HG03378 (cell line): Measurements from ENCODE around the gene GOLGA8K.
"Not testable (repeated sequence)": the region's sequence is repeated elsewhere in the genome, so short reads cannot be mapped to it uniquely, and the experiment has no call there.

Experiments used
- ATAC-seq: cut with Tn5 transposase; IDR thresholded peaks from one replicate; pipeline ENCODE4 v1.9.1; 2021; ENCODE audit warnings: mild to moderate bottlenecking, moderate library complexity; ENCODE audit not compliant: unreplicated experiment

Gene GOLGA8K, protein sequence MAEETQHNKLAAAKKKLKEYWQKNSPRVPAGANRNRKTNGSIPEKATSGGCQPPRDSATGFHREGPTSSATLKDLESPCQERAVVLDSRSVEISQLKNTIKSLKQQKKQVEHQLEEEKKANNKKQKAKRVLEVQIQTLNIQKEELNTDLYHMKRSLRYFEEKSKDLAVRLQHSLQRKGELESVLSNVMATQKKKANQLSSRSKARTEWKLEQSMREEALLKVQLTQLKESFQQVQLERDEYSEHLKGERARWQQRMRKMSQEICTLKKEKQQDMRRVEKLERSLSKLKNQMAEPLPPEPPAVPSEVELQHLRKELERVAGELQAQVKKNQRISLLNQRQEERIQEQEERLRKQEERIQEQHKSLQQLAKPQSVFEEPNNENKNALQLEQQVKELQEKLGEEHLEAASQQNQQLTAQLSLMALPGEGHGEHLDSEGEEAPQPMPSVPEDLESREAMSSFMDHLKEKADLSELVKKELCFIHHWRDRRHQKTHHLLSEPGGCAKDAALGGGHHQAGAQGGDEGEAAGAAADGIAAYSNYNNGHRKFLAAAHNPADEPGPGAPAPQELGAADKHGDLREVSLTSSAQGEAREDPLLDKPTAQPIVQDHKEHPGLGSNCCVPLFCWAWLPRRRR

GRCh38 chr15:32403192-32403591 is at the start of gene GOLGA8K:
Gene GOLGA8K (minus strand): TSS chr15:32403292. CDS start chr15:32403194, 98 bp downstream.
- not testable (repeated sequence) for ATAC-seq

DNA sequence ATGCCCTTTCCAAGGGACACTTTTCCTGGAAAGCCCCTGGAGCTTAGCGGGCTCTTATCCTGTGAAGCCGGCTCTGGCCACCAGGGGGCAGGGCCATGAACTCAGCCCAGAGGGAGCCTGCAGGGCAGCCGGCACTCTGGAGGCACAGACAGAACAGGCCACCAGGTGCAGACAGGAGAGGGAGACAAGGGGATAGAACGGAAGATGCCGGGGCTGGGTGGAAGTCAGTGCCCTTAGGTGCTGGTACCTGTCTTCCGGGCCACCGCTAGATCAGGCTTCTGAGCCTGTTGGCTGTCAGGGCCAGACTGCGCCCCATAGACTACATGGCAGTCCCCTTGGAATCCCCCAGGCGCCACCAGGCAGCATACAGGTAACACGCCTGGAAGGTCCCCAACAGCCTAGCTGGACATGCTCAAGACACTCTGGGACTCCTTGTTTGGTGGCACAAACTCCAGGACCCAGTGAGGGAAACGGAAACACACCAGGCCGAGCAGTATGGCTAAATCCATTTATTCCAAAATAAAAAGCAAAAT is 37.4 kb upstream of the GOLGA8K start:
- not testable (repeated sequence) for ATAC-seq

GRCh38 chr15:32434102-32434963 is 31.2 kb upstream of the GOLGA8K start:
- not testable (repeated sequence) for ATAC-seq

DNA sequence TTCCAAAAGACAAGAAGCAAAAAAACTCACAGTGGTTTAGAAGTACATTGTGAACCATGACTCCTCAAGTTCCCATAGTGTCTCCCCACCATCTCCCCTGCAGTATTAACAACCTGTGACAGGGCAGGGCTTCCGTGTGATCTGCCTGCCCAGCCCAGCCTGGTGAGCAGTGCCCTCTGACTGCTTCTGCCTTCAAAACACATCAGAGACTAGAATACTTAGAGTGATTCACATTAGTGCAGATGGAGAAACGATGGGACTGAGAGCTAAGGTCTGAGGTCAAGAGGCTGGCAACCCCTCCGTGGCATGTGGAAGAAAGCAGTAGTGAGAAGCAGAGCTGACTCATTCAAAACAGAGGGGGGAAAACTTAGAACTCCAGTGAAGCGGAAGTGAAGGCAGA is 24.5 kb upstream of the GOLGA8K start:
- ATAC-seq, result not testable (repeated sequence)

DNA sequence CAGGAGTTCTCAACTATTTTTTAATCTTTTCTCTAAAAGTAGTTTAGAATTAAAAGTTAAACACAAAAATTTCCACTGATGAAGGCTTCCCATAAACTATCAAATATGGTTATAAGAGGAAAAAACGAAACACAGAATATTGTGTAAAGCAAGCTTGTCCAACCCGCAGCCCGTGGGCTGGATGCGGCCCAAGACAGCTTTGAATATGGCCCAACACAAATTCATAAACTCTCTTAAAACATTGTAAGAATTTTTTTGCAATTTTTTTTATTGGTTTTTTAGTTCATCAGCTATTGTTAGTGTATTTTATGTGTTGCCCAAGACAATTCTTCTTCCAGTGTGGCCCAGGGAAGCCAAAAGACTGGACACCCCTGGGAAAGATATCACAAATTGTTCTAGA is 23.4 kb upstream of the GOLGA8K start:
- not testable (repeated sequence) for ATAC-seq

DNA sequence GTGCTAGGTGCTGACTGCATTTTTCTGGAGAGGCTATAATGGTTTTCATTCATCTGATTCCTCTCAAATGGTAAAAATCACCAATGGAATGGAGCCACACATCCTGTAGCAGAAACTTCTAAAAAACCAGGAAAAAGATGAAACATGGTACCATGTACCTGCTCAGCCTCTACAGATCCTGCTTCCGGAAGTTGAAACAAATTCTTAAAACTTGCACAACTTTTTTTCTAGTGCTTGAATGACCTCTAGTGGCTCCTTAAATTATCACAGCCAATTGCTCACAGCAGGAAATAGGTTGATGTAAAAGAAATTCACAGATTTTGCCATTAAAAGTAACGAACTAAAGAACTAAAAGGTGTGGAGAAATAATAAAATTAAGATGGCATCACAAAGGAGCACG is 4.8 kb upstream of the GOLGA8K start:
- not testable (repeated sequence) for ATAC-seq

DNA sequence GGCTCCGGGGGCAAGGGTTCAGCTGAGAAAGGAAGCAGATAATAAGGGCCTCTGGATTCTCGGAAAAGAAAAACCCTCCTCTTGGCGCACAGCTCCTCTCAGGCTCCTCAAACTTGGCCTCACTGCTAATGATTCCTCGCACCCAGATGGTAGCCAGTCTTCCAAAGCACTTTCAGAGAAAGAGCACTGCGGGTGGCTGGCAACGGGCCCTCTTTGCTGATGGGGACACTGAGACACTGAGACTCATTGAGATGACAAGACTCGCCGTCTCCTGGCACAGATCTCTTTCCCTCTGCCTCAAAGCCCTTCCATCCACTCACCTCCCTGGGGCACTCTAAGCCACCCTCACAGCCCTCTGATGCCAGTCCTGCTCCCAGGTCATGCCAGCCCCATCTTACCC is 6.6 kb downstream of the GOLGA8K start:
- ATAC-seq, result not testable (repeated sequence)

DNA sequence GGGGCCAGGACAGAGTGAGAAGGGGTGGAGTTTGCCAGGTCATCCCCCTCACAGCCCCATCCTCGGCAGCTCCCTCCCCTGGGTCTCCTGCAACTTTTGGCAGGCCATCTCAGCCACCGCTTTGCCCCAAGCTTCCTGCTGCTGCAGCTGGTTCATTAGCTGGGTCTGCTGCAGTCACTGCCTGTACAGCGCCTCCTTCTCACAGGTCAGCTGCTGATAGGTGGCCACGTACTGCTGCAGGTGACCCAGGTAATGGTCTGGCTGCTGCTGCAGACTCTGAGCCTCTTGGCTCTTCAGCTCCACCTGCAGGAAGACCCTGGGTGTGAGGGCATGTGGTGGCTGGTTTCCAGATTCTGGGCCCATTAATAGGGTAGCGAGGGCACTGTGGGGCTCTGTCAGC is 8.3 kb downstream of the GOLGA8K start:
- ATAC-seq, result not testable (repeated sequence)

DNA sequence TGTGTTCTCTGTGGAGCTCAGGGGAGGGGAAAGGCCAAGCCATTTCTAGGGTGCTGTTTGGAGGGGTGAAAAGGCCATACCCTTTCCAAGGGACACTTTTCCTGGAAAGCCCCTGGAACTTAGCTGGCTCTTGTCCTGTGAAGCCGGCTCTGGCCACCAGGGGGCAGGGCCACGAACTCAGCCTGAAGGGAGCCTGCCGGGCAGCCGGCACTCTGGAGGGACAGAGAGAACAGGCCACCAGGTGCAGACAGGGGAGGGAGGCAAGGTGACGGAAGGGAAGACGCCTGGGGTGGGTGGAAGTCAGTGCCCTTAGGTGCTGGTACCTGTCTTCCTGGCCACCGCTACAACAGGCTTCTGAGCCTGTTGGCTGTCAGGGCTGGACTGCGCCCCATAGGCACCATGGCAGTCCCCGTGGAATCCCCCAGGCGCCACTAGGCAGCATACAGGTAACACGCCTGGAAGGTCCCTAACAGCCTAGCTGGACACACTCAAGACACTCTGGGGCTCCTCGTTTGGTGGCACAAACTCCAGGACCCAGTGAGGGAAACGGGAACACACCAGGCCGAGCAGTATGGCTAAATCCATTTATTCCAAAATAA is 14.9 kb downstream of the GOLGA8K start:
- not testable (repeated sequence) for ATAC-seq

- not testable (repeated sequence) for ATAC-seq
These were observed 17.1 kb downstream of the GOLGA8K start for GRCh38 chr15:32385823-32386495.

DNA sequence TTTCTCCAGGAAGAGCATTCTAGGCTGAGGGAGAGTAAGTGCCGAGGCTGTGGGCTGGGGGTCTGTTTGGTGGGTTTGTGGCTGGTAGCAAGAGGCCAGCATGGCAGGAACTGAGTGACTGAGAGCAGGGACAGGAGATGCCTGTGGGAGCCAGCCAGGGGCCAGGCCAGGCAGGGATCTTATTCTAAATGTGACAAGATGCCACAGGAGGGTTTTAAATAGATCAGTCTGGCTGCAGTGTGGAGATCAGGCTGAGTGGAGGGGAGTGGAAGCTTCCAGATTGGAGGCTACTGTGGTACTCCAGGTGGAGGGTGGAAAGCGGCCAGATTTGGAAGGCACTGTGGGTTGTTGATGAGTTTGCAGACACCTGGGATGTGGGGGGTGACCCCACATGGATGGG is 28.9 kb downstream of the GOLGA8K start:
- not testable (repeated sequence) for ATAC-seq

GRCh38 chr15:32373707-32374106 is 29.4 kb downstream of the GOLGA8K start:
- ATAC-seq, result not testable (repeated sequence)

DNA sequence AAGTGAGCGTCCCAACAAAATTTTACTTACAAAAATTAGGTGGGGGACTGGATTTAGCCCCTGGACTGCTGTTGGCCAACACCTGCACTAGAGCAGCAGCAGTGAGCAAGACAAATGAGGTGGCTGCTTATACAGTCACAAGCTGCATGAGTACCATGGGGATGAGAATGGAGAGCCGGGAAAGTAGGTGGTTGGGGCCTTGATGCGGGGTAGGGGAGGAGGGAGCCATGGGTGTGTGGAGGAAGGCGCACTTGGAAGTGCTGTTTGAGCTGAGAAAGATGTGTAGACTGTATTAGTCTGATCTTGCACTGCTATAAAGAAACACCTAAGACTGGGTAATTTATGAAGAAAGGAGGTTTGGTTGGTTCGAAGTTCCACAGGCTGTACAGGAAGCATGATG is 31.0 kb downstream of the GOLGA8K start:
- not testable (repeated sequence) for ATAC-seq

GRCh38 chr15:32370526-32370925 is 32.6 kb downstream of the GOLGA8K start:
- ATAC-seq, result not testable (repeated sequence)

DNA sequence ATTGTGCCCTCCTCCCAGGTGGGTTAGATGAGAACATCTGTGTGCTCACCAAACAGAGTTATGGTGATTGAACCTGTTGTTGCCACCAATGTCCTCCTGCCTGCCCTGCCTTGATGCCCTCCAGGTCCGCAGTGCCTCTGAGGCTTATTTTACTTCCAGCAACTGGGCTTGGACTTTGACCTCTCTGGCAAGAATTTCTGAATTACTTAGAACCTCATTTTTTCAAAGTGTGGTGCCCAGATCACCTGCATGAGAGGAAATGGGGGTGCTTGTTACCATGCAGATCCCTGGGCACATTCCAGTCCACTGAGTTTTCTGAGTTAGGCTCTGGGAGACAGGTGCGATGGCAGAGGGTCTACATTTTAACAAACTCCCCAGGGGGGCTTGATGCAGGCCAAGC is 33.0 kb downstream of the GOLGA8K start:
- ATAC-seq, result not testable (repeated sequence)

DNA sequence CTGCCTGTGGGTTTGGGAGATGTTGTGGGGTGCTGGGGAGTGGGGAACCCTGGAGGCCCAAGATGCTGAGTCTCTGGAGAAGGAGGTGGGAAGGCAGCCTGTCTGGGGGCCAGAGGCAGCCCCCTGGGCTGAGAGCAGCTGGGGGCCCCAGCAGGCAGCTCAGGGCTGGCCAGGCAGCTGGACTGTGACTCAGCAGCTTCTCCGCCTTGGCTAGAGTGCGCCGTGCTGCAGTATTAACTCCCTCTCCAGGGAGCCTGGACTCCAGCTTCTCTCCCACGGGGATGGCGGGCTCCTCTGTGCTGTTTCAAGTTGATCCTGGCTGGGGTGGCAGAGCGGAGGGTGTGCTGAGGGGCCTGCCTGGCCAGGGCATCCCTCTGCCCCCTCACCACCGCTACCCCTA is 36.6 kb downstream of the GOLGA8K start:
- ATAC-seq, result not testable (repeated sequence)

DNA sequence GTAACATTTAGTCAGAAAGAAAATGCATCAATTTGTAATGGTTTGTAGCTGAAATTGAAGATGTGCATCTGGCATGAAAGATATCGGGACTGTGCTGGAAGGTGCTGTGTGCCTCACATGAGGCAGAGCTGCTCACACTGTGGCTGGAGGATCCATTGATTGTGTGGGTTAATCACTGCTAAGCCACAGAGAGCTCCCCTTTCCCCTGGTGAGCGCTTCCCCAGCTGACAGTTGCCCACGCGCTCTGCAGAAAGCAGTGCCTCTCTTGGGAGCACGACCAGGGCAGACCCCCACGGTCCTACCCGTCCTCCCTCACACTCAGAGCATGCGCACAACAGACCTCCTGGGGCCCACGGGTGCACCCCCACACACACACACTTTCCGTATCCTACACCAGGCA is 37.1 kb downstream of the GOLGA8K start:
- not testable (repeated sequence) for ATAC-seq

DNA sequence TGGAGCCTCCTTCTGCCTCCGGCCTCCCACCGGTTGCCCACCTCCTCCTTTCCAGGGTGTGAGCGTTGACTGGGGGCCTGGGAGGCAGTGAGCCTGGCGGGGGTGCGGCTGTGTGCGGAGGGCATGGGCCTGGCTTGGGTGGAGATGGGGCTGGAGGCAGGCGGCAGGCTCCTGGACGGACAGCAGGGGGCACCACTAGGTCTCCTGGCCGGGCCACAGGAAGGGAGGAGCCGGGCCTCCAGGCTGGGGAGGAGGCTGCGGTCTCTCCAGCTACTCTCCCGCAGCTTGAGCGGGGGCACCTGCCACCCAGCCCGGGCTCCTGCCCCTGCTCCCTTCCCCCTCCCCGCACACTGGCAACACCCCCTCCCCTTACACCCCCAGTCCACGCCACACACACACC is 38.1 kb downstream of the GOLGA8K start:
- ATAC-seq, result not testable (repeated sequence)

DNA sequence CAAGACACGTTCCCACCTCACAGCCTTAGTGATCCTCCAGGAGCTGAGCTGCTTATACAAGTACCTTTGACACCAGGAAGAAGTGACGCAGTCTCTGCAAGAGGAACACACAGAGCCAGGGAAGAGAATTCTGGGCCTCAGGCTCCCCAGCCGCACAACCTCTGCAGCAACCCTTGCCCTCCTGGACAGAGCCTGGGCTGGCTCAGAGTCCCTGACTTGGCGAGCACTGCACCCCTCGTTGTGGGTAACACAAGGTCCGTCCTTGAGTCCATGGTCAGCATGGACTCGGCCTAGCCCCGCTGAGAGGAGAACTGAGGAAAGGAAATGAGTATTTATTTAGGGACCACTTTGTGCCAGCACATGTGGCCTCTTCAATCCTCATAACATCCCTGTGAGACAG is 39.6 kb downstream of the GOLGA8K start:
- ATAC-seq, result not testable (repeated sequence)

- not testable (repeated sequence) for ATAC-seq
These were observed 41.4 kb downstream of the GOLGA8K start for GRCh38 chr15:32361662-32362061.
